NCI-H526 (cell line): ENCODE data around the gene HDDC3.

Source experiments
- DNase-seq, 2 experiments: peaks; one replicate each; lab custom pipeline; 2025; lab: John Stamatoyannopoulos, UW

Gene HDDC3, protein sequence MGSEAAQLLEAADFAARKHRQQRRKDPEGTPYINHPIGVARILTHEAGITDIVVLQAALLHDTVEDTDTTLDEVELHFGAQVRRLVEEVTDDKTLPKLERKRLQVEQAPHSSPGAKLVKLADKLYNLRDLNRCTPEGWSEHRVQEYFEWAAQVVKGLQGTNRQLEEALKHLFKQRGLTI

DNA sequence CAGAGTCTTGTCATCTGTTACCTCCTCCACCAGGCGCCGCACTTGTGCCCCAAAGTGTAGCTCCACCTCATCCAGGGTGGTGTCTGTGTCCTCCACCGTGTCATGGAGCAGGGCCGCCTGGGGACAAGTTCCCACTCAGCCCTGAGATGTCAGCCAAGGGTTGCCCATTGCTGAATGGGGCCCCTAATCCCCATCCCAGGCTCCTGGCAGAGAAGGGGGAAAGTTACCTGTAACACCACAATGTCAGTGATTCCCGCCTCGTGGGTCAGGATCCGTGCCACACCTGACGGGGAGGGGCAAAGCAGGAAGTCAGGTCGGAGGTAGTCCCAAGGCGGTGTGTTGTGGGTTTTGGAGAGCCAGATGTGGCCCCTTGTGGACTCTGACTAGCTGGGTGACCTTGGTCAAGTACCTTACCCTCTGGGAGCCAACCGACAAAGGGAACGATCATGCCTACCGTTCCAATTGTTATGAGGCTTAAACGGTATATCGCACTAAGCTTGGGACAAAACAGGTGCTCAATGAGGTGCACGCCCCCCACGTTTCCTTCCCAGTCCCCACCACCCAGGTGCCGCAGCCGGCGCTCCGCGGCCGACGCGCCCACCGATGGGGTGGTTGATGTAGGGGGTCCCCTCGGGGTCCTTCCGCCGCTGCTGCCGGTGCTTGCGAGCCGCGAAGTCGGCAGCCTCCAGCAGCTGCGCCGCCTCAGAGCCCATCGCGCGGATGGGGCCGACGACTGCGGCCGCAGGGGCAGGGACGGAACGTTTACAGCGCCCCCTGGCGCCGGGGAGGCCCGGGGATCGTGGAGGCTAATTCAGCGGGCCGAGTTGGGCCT, at the start of gene HDDC3:
HDDC3 (minus strand) TSS at position 722 of the 832 bp plus-strand sequence; CDS start at position 713, 9 bp downstream.
- DNase-seq: peak; percentile 87 to 94

DNA sequence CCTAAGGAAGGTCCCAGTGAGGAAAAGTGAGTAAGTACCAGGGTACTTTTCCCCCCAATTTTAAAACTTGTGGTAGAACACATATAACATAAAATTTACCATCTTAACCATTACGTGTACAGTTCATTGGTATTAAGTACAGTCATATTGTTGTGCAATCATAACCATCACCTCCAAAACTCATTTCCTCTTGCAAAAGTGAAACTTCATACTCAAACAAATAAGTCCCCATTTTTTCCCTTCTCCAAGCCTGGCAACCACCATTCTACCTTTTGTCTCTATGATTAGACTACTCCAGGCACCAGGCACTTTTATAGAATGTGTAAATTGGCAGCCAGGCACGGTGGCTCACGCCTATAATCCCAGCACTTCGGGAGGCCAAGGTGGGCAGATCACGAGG, 49.8 kb upstream of the HDDC3 start:
- no peak for DNase-seq

DNA sequence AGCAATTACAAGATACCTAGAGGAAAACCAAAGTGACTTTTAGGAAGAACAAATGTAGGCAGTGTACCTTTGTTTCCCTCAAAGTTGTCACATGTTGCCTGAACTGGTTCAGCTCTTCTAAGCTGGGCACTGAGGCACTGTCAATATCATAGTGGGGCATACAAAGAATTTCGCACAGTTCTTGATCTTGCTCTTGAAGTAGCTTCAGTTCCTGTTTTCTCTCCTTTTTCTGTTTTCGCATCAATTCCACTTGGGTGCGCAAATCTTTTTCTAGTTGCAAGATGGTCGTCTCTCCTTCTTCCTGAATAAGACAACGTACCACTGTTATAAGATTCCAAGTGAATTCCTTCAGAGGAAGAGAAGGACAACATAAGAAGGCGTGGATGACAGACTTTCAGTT, 49.3 kb upstream of the HDDC3 start:
- no peak for DNase-seq

DNA sequence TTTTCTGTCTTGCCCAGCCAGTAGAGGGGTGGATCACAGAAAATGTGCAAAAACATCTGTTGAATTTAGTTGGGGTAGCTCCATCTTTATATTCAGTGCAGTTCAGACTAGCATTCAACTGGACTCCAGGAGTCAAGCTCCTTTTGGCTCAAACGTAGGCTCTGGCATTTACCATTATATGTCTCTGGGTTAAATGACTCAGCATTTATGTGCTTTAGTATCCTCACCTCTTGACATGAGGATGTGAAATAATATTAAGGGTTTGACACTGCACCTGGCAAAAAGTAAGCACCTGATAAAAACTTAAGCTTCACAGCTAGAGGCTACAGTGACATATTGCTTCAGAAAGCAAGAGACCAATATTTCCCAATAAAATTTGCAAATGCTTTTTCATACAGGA, 47.2 kb upstream of the HDDC3 start:
- no peak for DNase-seq

DNA sequence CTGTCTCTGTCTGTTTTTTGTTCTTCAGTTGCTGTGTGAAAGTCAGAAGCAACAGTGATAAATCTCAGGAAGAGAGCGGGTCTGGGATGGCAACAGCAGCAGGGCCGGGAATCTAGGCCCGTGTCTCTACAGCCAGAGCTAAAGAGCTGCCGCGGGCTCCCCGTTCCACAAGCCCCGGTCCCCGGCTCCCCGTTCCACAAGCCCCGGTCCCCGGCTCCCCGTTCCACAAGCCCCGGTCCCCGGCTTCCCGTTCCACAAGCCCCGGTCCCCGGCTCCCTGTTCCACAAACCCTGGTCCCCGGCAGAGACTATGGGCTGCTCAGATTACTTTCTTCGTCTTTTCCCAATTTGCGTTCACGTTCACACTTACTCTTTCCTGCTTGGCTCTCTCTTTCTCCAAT, 41.9 kb upstream of the HDDC3 start:
- DNase-seq: no peak

DNA sequence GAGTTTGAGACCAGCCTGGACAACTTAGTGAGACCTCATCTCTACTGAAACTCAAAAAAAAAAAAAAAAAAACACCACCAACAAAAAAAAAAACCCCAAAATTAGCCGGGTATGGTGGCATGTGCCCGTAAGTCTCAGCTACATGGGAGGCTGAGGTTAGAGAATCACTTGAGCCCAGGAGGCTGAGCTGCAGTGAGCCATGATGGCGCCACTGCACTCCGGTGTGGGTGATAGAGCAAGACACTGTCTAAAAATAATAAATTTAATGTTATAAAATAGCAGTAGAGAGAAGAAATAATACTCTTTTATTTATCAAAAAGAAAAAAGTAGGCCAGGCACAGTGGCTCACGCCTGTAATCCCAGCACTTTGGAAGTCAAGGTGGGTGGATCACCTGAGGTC, 39.8 kb upstream of the HDDC3 start:
- DNase-seq: no peak

DNA sequence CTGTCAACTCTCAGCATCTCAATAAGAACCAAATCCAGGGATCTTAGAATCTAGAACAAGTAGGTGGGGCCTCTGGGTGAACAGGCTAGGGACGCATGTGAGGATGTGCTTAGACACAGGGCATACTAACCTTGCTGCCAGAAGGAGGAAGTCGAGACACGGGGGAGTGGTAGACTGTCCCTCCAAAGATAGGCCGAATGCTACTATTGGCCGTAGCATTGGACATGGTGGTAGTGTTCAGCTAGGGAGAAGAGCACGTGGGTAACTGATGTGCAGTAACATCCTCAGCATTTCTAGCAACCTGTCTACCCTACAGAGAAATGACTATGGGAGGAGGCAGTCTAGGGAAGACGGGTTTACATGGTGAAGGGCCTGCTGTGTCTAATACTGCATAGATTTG, 37.9 kb upstream of the HDDC3 start:
- no peak for DNase-seq

DNA sequence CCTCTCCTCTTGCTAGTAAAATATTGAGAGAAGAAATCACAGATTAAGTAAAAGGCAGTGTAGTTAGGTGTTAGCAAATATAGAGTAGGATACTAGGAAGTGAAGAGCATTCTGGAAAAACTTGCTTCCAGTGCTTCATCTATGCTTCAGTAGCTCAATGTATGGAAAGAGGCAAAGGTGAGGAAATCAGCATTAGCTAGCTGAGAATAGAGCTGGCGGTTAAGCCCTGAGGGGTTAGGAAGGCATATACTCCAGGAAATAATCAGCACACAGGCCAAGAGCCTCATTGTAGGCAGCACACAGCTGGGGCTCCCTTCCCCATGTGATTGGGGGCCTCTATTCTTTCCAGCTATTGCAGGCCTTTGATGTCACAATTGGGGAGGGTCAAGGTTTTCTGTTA, 36.1 kb upstream of the HDDC3 start:
- DNase-seq: no peak

DNA sequence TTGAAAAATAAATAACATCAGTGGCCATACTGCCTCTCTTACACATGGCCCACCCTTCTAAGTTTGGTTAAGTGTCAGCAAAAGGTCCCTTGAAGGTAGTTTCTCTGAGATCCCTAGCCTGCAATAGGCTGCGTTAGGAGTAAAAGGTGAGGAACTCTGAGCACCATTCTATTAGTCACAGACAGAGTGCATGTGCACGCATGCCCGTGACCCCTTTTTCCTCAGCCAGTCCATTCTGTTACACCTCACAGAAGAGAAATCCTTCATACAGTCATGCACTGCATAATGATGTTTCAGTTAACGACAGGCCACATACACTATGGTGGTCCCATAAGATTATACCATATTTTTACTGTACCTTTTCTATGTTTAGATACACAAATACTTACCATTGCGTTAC, 34.9 kb upstream of the HDDC3 start:
- no peak for DNase-seq

DNA sequence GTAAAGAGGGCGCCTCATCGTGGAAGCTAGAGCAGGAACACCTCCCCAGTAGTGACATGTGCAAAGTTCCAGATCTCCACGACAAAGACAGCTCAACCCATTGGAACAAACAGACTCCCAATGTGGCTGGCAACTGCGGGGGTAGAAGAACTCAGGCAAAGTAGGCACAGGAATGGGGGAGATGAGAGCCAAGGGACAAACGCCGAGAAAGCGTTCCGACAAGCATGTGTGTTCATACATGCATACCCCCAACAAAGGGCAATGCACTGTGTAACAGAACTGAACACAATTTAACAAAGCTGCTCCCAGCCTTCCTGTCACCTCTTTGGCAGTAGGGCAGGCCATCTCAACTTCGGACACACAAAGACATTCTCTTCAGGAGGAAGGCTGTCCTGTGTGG, 33.9 kb upstream of the HDDC3 start:
- DNase-seq: no peak

DNA sequence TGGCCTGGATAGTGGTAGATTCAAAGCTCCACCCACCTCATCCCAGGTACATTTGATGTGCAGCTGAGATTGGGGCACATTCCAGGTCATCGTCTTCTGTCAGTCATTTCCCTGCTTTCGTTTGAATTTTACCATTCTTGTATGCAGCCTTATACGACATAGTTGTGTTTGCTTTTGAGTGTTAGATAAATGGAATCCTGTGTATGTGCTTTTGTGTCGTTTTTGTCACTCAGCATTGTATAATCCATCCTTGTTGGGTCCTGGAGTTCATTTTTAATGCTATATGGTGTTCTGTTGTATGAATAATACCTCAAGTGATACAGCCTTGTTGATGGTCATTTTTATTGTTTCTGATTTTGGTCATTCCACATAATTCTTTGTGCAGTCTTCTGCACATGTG, 29.7 kb upstream of the HDDC3 start:
- no peak for DNase-seq

DNA sequence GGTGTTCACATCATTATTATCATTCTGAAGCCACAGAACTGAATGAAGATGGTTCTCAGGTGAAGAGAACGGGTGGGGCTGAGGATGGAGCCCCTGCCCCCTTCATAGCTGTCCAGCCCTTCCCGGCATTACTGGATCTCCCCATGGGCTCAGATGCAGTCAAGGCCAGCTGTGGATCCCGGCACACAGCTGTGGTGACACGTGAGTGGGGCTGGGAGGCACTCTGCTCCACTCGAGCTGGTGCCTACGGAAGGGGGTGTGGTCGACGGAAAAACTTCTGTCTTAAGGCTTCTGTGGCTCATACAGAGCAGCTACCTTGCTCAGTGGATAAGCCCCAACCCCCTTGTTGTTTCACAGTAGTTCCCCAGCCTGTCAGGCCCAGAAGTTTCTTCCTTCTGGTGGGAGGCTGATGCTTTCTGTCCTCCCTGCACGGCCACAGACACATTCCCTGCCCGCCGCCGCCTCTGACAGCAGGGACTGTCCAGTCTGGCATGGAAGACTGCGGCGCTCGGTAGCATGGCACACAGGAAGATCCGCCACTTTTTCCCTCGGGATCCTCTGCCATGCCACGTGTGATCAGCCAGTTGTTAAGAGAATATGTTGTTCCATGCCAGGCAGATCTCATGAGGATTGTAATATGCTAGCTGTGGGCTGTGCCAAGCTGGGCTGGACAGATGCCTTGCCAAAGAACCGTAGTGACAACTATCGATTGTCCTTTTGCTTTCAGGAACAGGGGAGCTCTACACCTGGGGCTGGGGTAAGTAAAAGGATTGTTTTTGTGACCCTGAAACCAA, 28.1 kb upstream of the HDDC3 start:
- DNase-seq: no peak

DNA sequence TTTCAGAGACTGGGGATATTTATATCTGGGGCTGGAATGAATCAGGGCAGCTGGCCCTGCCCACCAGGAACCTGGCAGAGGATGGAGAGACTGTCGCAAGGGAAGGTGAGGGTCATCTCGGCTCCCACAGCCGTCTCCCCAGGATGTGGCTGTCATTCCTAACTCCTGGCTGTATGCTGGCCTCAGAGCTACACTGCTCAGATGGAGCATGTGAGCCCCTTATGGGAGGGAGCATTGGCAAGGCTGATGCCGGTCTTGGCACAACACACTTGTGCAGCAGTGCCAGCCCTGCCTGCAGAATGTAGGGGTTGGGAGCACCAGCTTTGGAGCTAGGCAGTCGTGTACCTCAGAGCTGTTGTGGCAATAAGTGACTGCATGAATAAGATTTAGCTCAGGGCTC, 27.5 kb upstream of the HDDC3 start:
- DNase-seq: no peak

DNA sequence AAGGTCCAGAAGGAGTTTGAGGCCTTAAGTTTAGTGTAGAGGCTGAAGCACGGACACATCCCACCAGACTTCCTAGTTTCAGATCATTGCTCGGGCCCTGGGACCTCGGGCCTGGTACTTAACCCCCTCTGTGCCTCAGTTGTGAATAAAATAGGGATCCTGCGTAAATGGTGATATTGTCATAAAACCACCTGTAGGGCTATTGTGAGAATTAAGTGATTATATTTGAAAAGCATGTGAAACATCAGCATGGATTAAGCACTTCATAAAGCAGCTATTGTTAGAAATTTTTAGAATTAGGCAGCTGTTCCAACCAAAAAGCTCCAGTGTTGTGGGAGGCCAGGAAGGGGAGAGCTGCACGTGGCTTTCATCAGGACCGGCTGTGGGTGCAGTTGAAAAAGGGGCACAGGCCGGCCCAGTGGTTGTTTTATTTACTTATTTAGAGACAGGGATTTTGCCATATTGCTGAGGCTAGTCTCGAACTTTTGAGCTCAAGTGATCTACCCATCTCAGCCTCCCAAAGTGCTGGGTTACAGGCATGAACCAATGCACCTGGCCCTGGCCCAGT, 26.8 kb upstream of the HDDC3 start:
- DNase-seq: no peak

DNA sequence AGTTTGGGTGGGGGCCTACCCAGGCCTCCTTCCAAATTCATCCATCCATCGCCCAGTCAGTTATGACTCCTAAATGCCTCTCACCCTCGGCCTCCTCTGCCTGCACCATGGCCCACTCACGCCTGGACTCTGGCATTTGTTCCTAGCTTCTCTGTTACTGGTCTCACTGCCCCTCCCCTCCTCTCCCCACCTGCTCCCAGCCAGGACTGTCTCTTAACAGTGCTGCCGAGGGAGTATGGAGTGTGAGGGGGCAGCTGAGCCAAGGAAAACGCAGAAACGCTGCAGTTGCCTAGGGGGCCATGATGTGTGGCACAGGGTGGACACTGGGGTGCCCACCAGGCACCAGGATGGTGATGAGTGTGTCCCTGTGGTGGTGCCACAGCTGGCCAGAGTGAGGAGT, 25.4 kb upstream of the HDDC3 start:
- peak; percentile 59 to 70 for DNase-seq

DNA sequence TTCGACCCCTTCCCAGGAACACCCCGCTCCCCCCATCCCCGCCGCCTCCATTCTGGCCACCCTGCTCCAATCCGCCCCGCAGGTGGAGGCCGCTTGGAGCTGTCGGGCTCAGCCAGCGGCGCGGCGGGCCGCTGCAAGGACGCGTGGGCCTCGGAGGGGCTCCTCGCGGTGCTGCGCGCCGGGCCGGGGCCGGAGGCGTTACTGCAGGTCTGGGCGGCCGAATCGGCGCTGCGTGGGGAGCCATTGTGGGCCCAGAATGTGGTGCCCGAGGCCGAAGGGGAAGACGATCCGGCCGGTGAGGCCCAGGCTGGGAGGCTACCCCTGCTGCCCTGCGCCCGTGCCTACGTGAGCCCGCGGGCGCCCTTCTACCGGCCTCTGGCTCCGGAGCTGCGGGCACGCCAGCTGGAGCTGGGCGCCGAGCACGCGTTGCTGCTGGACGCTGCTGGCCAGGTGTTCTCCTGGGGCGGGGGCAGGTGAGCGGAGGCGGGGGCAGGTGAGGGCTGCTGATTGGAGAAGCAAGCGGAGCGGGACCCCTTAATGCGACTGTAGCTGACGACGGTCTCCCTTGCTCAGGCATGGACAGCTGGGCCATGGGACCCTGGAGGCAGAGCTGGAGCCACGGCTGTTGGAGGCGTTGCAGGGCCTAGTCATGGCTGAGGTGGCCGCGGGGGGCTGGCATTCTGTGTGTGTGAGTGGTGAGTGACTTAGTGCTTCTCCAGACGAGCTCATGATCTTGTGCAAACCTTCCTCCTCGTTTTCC, 24.9 kb upstream of the HDDC3 start:
- peak; percentile 29 to 77 for DNase-seq

DNA sequence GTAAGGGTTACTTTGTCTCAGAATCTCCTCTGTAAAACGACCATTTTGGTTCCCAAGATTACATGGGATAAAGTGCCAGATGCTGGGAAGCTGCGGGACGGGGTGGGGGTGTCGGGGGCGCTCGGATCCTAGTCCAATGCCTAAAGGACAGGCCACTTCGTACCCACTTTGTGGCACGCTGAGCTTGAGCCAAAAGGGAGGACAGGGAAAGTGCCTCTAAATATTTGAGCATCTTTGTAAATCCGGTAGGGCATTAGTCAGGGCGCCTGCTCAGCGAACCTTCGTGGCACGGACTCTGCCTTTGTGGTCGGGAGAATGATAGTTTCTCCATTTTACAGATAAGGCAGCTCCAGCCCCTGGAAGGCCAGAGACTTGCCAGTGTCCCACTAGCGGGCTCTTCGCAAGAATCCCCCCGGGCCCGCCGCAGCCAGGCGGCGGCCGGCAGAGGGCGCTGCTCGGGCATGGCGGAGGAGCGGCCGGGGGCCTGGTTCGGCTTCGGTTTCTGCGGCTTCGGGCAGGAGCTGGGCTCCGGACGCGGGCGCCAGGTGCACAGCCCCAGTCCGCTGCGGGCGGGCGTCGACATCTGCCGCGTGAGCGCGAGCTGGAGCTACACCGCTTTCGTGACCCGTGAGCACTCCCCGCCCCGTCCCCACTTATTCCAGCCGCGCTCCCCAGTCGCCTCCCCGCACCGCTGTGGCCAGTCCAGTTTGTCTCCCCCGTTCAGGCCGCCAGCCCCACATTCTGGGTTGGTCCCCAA, 24.1 kb upstream of the HDDC3 start:
- DNase-seq: peak; percentile 53 to 93

DNA sequence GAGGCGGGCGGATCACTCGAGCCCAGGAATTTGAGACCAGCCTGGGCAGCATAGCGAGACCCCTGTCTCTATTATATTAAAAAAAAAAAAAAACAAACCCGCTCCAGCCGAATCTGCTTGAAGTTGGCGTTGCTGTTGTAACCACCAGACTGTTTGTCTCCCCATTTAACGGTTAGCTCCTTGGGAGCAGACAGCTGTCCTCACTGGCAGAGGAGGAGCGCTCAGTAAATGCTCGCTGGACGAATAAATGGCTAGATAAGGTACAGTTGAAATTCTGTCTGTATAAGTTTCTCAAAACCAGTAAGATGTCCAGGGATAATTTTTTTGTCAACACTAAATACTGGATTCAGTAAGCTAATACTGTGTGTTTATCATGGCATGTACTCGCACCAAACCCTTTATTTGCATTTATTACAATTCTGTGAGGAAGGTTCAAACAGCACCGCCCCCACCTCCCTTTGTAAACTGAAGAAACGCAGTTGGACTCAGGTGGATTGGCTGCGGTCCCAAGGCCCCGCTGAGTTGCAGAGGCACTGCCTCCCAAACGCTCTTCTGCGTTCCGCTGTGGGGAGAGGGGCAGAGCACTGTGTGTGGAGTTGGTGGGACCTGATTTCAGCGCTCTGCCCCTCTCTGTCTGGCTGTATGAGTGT, 23.4 kb upstream of the HDDC3 start:
- DNase-seq: peak; percentile 87 to 94

DNA sequence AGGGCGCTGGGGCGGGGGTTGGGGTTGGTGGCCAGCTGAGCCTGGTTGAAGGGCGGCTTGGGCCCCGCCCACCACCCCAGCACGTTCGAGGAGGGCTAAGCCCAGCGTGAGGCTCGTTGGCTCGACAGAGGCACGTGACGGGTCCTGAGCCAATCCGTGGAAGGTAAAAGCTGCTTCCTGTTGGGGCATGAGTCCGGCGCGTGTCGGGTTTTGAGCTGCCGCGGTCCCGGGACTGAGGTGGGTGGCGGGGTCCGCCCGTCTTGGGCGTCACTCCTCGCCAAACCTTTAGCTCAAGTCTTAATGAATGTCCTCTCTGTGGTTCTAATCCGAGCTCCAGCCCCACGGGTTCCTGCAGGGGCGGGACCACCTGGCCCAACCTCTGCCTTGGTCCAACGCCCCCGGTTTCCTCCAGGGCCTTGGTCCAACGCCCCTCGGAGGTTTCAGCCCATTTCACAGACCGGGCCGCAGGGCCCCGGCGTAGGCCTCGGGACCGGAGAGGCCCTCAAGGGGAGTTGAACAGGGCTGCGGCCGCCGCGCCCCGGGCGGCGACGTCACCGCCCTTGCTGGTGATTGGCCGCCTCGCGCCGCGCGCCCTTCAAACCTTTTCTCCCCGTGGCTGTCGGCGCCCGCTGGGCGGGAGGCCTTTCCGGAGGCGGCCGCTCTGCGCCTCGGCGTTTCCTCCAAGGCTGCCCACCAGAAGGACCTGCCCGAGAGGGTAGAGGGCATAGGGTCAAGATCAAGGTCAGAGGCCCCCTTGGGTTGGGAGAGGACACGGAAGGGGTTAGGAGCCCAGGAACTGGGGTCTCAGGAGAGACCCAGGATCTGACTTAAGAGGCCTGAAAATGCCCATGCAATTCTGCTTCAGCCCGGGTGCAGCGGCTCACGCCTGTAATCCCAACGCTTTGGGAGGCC, 22.6 kb upstream of the HDDC3 start, which contains the start of gene RCCD1:
RCCD1 (plus strand) TSS at position 173 of the 912 bp plus-strand sequence. CDS start 1,851 bp downstream, outside the sequence.
- no peak for DNase-seq
